SK-N-SH (cell line): ENCODE measurements around the gene MBNL1. TPM values are rescaled to one million over a fixed set of nuclear protein-coding genes. Genes with fewer than 3 reads are reported as not detected.

ENCODE experiments used
- CTCF ChIA-PET: fragments of 300-600, 350-600 bp; formaldehyde crosslinking; extraction: SDS; loops from one replicate; lab custom pipeline; 2021; lab: Yijun Ruan, JAX
- POLR2A ChIA-PET: fragments of 350-600 bp; sonication (Branson Sonifier 250); formaldehyde crosslinking; extraction: SDS; loops from one replicate; lab custom pipeline; 2020; ENCODE audit warnings: antibody characterized with exemption, inconsistent platforms; lab: Yijun Ruan, JAX
- DNase-seq: peaks from one replicate; pipeline ENCODE4 v3.0.0; 2012
- H2AFZ ChIP-seq: fragments of 200-600 bp; sonication (generic); 2 replicates; pipeline ENCODE4 v1.8.1; 2016; ENCODE audit warnings: antibody characterized with exemption, mild to moderate bottlenecking, low read depth
- H3F3A ChIP-seq: fragments of 200-600 bp; sonication (generic); replicated peaks from 2 replicates; pipeline ENCODE3; 2016; ENCODE audit warnings: antibody characterized with exemption, mild to moderate bottlenecking; ENCODE audit not compliant: insufficient read depth
- H3K27ac ChIP-seq, 2 experiments: fragments of 200-500 bp in 1 of 2; fragments of 200-600 bp in 1 of 2; sonication (Bioruptor generic) in 1 of 2; sonication (generic), shearing (Covaris generic) in 1 of 2; 2 replicates each; pipeline versions ENCODE4 v1.5.1 to v1.6.1; 2014 to 2016; ENCODE audit warnings: low read depth in 2 of 2, inconsistent platforms in 1 of 2, low read length in 1 of 2, mild to moderate bottlenecking in 1 of 2, mixed read lengths in 1 of 2
- H3K27me3 ChIP-seq: fragments of 200-600 bp; sonication (generic), shearing (Covaris generic); 2 replicates; pipeline ENCODE4 v1.6.1; 2016; ENCODE audit warnings: mixed run types; ENCODE audit not compliant: insufficient read depth
- H3K36me3 ChIP-seq, 2 experiments: fragments of 200-500 bp in 1 of 2; fragments of 200-600 bp in 1 of 2; sonication (Bioruptor generic) in 1 of 2; sonication (generic) in 1 of 2; replicated peaks in 1 of 2; 2 replicates each; pipeline versions ENCODE3 to v1.5.1; 2014 to 2016; ENCODE audit warnings: low read length in 1 of 2, mild to moderate bottlenecking in 1 of 2; ENCODE audit not compliant: insufficient read depth in 2 of 2, control insufficient read depth in 1 of 2
- H3K4me1 ChIP-seq, 2 experiments: fragments of 200-500 bp in 1 of 2; fragments of 200-600 bp in 1 of 2; sonication (Bioruptor generic) in 1 of 2; sonication (generic), shearing (Covaris generic) in 1 of 2; 2 replicates each; pipeline versions ENCODE4 v1.5.1 to v1.6.1; 2014 to 2016; ENCODE audit warnings: low read depth in 1 of 2, low read length in 1 of 2, mixed run types in 1 of 2; ENCODE audit not compliant: insufficient read depth in 2 of 2, control insufficient read depth in 1 of 2
- H3K4me2 ChIP-seq: fragments of 200-600 bp; sonication (generic), shearing (Covaris generic); 2 replicates; pipeline ENCODE4 v1.6.1; 2017; ENCODE audit warnings: mixed run types
- H3K4me3 ChIP-seq, 2 experiments: fragments of 200-500 bp in 1 of 2; fragments of 200-600 bp in 1 of 2; sonication (Bioruptor generic) in 1 of 2; sonication (generic), shearing (Covaris generic) in 1 of 2; 2 replicates each; pipeline versions ENCODE4 v1.5.1 to v1.8.1; 2014 to 2016; ENCODE audit warnings: low read depth in 2 of 2, inconsistent platforms in 1 of 2, low read length in 1 of 2, mild to moderate bottlenecking in 1 of 2, mixed read lengths in 1 of 2, moderate library complexity in 1 of 2
- H3K79me2 ChIP-seq: fragments of 200-600 bp; sonication (generic); 2 replicates; pipeline ENCODE4 v1.8.1; 2017; ENCODE audit warnings: mild to moderate bottlenecking; ENCODE audit not compliant: insufficient read depth
- H3K9ac ChIP-seq: fragments of 200-600 bp; sonication (generic); 2 replicates; pipeline ENCODE4 v1.6.1; 2017; ENCODE audit warnings: mixed run types
- H3K9me2 ChIP-seq: fragments of 200-600 bp; sonication (generic); 2 replicates; pipeline ENCODE4 v1.6.1; 2017; ENCODE audit warnings: mixed run types
- H3K9me3 ChIP-seq: fragments of 200-600 bp; sonication (generic); 2 replicates; pipeline ENCODE4 v1.6.1; 2017; ENCODE audit warnings: mixed run types, mild to moderate bottlenecking, moderate library complexity
- H4K20me1 ChIP-seq: fragments of 200-600 bp; sonication (generic); 2 replicates; pipeline ENCODE4 v1.6.1; 2017; ENCODE audit warnings: mild to moderate bottlenecking, mixed run types; ENCODE audit not compliant: insufficient read depth
- EP300 ChIP-seq, 2 experiments: IDR thresholded peaks; 2 replicates each; pipeline versions ENCODE4 v1.4.0 to v1.6.1; 2012; ENCODE audit warnings: borderline replicate concordance in 1 of 2, low read depth in 1 of 2, low read length in 1 of 2
- EZH2phosphoT487 ChIP-seq: fragments of 200-600 bp; sonication (generic); IDR thresholded peaks from 2 replicates; pipeline ENCODE4 v1.6.1; 2017; ENCODE audit warnings: low read depth, mixed run types, mild to moderate bottlenecking, antibody characterized with exemption, moderate library complexity, borderline replicate concordance
- GATA2 ChIP-seq: sonication (generic); formaldehyde crosslinking; IDR thresholded peaks from 2 replicates; pipeline ENCODE4 v1.5.0; 2020; ENCODE audit warnings: mild to moderate bottlenecking, missing genetic modification reagents
- MXI1 ChIP-seq: IDR thresholded peaks from 2 replicates; pipeline ENCODE4 v1.6.1; 2012; ENCODE audit warnings: mild to moderate bottlenecking, low read depth, low read length, improper control_type of control experiment
- RCOR1 ChIP-seq: fragments of 150-350 bp; IDR thresholded peaks from 2 replicates; pipeline ENCODE4 v1.6.1; 2017; ENCODE audit warnings: antibody characterized with exemption, low read length
- RXRA ChIP-seq: IDR thresholded peaks from 2 replicates; pipeline ENCODE4 v1.4.0; 2012; ENCODE audit warnings: low read depth, mild to moderate bottlenecking, borderline replicate concordance
- WGBS: methylation state at CpG from one replicate; pipeline ENCODE4 v1.1.6; 2017; ENCODE audit warnings: low lambda C conversion rate; 5-methylcytosine and 5-hydroxymethylcytosine counted together
- polyA plus RNA-seq, 3 experiments: library from polyadenylated mRNA; depleted of rRNA; stranded (reverse); fragments of >200 nt; gene quantifications; 2 replicates each; pipeline ENCODE4 v1.2.3, GENCODE V29; 2012
- TF ChIP-seq, protein P1 (sequence below): IDR thresholded peaks from 2 replicates; pipeline ENCODE4 v1.4.0; 2012; ENCODE audit warnings: low read depth
- TF ChIP-seq, protein P2 (sequence below): IDR thresholded peaks from 2 replicates; pipeline ENCODE4 v1.4.0; 2012; ENCODE audit warnings: low read depth, borderline replicate concordance
- TF ChIP-seq, protein P3 (sequence below): fragments of 200-600 bp; sonication (generic); IDR thresholded peaks from 2 replicates; pipeline ENCODE4 v1.6.1; 2017; ENCODE audit warnings: antibody characterized with exemption, mild to moderate bottlenecking, moderate library complexity
- TF ChIP-seq, protein P4 (sequence below): fragments of 150-350 bp; IDR thresholded peaks from 2 replicates; pipeline ENCODE4 v1.6.1; 2017; ENCODE audit warnings: antibody characterized with exemption, low read length, low read depth, borderline replicate concordance
- TF ChIP-seq, protein P5 (sequence below): fragments of 150-350 bp; IDR thresholded peaks from 2 replicates; pipeline ENCODE4 v1.6.1; 2016; ENCODE audit warnings: mild to moderate bottlenecking, low read depth, low read length
- TF ChIP-seq, protein P6 (sequence below): IDR thresholded peaks from 2 replicates; pipeline ENCODE4 v1.6.1; 2012; ENCODE audit warnings: mild to moderate bottlenecking, low read depth, low read length, moderate library complexity

Gene MBNL1
- polyA plus RNA-seq, 1 of the 3 experiments (the other 2 are of a cell fraction): 44.3 TPM

DNA sequence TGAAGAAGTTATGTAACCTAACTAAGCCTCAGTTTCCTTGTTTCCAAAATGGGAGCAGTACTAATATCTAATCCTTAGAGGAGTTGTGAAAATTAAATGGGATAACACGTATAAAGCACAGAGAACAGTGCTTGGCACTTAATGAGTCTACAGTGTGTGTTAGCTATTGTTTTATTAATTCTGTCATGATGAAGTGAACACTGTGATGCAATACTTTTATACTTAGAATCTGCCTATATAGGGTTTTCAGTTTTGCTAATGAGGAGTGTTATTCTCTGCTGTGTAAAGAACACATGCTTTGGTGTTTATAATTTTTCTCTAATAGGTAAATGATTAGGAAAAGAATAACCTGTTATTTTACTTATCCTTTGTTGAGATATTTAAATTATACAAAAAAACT is 65.2 kb downstream of the MBNL1 start:
- peaks cover 27% of the 10 kb centered on the region; the same call in 1 of the 2 replicates for H4K20me1 ChIP-seq

DNA sequence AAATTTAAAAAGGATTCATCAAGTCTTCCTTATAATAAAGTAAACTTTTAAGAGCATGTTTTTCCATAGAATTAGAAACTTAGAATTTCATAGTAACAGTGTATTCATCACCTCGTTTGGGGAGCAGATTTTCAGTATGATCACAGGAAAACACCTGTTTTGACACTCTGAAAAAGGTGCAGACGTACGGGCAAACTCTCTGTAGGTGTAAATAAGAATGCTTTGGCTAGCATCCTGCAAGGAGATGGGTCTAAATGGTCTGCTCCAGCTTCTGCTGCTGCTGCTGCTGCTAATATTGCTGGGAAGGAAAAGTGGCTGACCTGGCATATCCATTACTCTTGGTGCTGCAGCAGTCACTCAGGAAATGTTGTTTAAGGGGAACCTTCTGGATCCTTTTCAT is 66.0 kb downstream of the MBNL1 start:
- no peak overlapping the region for H2AFZ ChIP-seq
- ChIA-PET CTCF (no interaction called here), POLR2A (no interaction called here)
- no peak overlapping the region for H3K27ac ChIP-seq
- peaks cover 35% of the 10 kb centered on the region for H3F3A ChIP-seq
- H3K4me1 ChIP-seq: peaks cover 0 to 6% of the 10 kb centered on the region in 2 experiments; a peak in 2 of 4 replicates
- WGBS: 93% methylated on average over 3 of the region's 3 CpGs
- peaks cover 15 to 72% of the 10 kb centered on the region in 2 experiments for H3K36me3 ChIP-seq
- H3K27me3 ChIP-seq: no peaks in the 10 kb centered on the region
- DNase-seq: no peak
- no peaks in the 10 kb centered on the region for H3K9me2 ChIP-seq
- no peaks in the 10 kb centered on the region for H3K9me3 ChIP-seq
- peaks cover 98% of the 10 kb centered on the region for H3K79me2 ChIP-seq
- peaks cover 29% of the 10 kb centered on the region; the same call in 1 of the 2 replicates for H4K20me1 ChIP-seq
- H3K9ac ChIP-seq: no peak overlapping the region
- H3K4me2 ChIP-seq: no peak overlapping the region
- H3K4me3 ChIP-seq: no peak overlapping the region
- TF ChIP-seq, protein P1, sequence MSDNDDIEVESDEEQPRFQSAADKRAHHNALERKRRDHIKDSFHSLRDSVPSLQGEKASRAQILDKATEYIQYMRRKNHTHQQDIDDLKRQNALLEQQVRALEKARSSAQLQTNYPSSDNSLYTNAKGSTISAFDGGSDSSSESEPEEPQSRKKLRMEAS: no peak
- TF ChIP-seq, protein P2, sequence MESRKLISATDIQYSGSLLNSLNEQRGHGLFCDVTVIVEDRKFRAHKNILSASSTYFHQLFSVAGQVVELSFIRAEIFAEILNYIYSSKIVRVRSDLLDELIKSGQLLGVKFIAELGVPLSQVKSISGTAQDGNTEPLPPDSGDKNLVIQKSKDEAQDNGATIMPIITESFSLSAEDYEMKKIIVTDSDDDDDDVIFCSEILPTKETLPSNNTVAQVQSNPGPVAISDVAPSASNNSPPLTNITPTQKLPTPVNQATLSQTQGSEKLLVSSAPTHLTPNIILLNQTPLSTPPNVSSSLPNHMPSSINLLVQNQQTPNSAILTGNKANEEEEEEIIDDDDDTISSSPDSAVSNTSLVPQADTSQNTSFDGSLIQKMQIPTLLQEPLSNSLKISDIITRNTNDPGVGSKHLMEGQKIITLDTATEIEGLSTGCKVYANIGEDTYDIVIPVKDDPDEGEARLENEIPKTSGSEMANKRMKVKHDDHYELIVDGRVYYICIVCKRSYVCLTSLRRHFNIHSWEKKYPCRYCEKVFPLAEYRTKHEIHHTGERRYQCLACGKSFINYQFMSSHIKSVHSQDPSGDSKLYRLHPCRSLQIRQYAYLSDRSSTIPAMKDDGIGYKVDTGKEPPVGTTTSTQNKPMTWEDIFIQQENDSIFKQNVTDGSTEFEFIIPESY: no peak
- TF ChIP-seq, protein P3, sequence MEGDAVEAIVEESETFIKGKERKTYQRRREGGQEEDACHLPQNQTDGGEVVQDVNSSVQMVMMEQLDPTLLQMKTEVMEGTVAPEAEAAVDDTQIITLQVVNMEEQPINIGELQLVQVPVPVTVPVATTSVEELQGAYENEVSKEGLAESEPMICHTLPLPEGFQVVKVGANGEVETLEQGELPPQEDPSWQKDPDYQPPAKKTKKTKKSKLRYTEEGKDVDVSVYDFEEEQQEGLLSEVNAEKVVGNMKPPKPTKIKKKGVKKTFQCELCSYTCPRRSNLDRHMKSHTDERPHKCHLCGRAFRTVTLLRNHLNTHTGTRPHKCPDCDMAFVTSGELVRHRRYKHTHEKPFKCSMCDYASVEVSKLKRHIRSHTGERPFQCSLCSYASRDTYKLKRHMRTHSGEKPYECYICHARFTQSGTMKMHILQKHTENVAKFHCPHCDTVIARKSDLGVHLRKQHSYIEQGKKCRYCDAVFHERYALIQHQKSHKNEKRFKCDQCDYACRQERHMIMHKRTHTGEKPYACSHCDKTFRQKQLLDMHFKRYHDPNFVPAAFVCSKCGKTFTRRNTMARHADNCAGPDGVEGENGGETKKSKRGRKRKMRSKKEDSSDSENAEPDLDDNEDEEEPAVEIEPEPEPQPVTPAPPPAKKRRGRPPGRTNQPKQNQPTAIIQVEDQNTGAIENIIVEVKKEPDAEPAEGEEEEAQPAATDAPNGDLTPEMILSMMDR: no peak
- TF ChIP-seq RXRA (no peak), RCOR1 (no peak)

More for the DNA sequence above, 65.2 kb downstream of the MBNL1 start:
- Histone ChIP-seq H2AFZ (no peak overlapping the region), H3F3A (peaks cover 36% of the 10 kb centered on the region), H3K4me2 (no peak overlapping the region), H3K27me3 (no peaks in the 10 kb centered on the region), H3K9ac (no peak overlapping the region), H3K4me3 (no peak overlapping the region), H3K9me2 (no peaks in the 10 kb centered on the region), H3K27ac (0 out of 4 replicates have a peak overlapping the region, but pooled peaks of 1 of the 2 experiments have one; percentile 89), H3K36me3 (peaks cover 15 to 66% of the 10 kb centered on the region in 2 experiments), H3K79me2 (peaks cover 98% of the 10 kb centered on the region), H3K9me3 (no peaks in the 10 kb centered on the region), H3K4me1 (peaks cover 0 to 10% of the 10 kb centered on the region in 2 experiments; a peak in 2 of 4 replicates)
- POLR2A ChIA-PET: no interaction called here
- TF ChIP-seq, protein P4, sequence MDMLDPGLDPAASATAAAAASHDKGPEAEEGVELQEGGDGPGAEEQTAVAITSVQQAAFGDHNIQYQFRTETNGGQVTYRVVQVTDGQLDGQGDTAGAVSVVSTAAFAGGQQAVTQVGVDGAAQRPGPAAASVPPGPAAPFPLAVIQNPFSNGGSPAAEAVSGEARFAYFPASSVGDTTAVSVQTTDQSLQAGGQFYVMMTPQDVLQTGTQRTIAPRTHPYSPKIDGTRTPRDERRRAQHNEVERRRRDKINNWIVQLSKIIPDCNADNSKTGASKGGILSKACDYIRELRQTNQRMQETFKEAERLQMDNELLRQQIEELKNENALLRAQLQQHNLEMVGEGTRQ: no peak
- TF ChIP-seq, protein P1: no peak
- TF ChIP-seq, protein P5, sequence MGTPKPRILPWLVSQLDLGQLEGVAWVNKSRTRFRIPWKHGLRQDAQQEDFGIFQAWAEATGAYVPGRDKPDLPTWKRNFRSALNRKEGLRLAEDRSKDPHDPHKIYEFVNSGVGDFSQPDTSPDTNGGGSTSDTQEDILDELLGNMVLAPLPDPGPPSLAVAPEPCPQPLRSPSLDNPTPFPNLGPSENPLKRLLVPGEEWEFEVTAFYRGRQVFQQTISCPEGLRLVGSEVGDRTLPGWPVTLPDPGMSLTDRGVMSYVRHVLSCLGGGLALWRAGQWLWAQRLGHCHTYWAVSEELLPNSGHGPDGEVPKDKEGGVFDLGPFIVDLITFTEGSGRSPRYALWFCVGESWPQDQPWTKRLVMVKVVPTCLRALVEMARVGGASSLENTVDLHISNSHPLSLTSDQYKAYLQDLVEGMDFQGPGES: no peak
- TF ChIP-seq, protein P6, sequence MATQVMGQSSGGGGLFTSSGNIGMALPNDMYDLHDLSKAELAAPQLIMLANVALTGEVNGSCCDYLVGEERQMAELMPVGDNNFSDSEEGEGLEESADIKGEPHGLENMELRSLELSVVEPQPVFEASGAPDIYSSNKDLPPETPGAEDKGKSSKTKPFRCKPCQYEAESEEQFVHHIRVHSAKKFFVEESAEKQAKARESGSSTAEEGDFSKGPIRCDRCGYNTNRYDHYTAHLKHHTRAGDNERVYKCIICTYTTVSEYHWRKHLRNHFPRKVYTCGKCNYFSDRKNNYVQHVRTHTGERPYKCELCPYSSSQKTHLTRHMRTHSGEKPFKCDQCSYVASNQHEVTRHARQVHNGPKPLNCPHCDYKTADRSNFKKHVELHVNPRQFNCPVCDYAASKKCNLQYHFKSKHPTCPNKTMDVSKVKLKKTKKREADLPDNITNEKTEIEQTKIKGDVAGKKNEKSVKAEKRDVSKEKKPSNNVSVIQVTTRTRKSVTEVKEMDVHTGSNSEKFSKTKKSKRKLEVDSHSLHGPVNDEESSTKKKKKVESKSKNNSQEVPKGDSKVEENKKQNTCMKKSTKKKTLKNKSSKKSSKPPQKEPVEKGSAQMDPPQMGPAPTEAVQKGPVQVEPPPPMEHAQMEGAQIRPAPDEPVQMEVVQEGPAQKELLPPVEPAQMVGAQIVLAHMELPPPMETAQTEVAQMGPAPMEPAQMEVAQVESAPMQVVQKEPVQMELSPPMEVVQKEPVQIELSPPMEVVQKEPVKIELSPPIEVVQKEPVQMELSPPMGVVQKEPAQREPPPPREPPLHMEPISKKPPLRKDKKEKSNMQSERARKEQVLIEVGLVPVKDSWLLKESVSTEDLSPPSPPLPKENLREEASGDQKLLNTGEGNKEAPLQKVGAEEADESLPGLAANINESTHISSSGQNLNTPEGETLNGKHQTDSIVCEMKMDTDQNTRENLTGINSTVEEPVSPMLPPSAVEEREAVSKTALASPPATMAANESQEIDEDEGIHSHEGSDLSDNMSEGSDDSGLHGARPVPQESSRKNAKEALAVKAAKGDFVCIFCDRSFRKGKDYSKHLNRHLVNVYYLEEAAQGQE: no peak
- TF ChIP-seq EZH2phosphoT487 (no peak), EP300 (IDR thresholded peaks at IDR 0.05; ENCODE audit: borderline replicate concordance in 1 of 2, low read depth in 1 of 2, low read length in 1 of 2) (no peak), MXI1 (no peak), GATA2 (CRISPR knock-in tag) (no peak), RCOR1 (no peak)
- WGBS: 100% methylated on average over 1 of the region's 1 CpG
- DNase-seq: no peak
- CTCF ChIA-PET: no interaction called here
